HG03196 (cell line): ENCODE measurements around the gene CABLES1.

ENCODE experiments used
- ATAC-seq: cut with Tn5 transposase; IDR thresholded peaks from one replicate; pipeline ENCODE4 v1.9.1; 2021; ENCODE audit not compliant: unreplicated experiment

CABLES1 gene

DNA sequence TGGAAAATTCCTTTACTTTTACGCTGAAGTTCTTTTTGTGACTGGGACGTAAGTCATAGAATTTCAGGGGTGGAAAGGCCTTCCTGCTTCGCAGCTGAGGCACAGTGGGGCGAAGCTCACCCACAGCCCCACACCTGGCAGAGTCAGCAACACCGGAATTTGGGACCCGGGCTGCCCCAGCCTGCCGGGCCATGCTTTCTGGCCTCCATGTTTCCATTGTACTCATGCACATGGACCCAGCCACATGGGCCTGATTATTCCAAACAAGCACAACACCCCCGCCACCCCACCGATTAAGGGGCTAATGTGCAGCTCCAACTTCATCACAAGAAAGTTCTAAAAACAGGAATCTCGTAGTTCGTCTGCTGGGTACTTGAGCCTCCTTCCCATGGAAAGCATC lies 82.5 kb downstream of the CABLES1 start:
- no peak for ATAC-seq

DNA sequence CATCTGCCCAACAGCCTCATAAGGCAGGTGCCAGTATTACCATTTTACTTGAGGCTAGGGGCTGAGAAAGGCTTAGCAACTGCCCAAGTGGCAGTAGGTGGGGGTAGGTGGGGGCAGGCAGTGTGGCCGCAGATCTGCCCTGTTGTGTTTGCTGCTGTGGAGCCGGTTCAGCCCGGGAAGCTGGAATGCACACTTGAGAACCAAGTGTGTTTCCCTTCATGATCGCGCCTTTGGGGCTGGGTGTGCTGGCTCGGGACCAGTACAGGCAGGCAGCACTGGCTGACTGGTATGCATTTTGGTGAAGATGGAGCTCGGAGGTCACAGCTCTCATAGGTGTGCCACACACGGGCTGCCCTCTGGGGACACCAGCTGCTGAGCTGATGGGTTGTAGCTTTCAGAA lies 85.1 kb downstream of the CABLES1 start:
- ATAC-seq = no peak

DNA sequence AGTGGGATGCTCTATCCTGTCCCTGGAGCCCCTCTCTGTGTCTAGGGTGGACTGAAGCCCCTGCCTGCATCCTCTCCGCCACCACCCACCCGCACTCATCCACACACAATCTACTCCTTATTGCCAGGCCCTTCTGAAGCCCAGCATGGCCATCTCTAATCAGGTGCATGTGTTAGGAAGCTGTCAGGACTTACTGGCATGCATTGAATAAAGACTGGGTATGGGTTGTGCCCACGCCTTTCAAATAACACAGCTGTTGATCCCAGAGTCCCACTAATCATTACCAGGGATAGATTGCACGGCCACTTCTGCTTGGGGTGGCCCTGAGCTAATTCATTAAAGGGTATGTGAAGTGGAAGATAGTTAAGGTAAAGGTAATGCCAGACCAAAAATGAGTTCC lies 88.4 kb downstream of the CABLES1 start:
- ATAC-seq = no peak

DNA sequence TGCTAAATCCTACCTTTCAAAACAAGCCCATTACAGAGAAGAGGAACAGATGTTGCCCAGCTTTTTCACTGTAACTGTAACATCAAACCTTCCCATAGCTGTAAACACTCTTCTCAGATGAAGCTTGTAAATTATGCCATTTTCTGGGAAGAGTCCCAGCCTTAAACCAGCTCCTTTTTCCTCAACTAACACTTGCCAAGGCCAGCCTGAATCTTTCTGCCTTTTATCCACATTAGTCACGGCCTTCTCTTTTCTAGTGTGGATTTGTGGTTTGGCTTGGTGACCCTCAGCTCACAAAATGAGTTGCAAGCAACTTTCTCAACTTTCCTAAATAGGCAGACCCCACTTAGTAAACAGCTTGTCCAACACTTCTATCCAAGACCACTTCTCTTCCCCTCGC lies 90.2 kb downstream of the CABLES1 start:
- no peak for ATAC-seq

DNA sequence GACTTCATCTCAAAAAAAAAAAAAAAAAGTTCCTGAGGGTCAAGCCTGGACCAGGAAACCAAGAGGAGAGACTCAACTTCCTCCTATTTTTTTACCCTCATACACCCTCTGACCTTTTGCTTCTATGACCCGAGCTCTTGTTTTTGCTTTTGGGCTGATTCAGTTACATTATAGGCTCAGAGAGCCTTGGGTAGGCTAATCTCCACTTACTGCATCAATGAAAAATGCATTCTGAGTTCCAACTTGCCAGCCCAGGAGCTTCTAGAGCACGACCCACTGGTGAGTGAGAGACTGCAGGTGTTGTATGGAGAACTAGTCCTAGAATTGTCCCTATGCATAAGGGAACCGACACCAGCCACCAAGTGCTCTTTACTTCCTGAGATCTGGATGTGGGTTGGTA lies 91.1 kb downstream of the CABLES1 start:
- ATAC-seq = no peak

DNA sequence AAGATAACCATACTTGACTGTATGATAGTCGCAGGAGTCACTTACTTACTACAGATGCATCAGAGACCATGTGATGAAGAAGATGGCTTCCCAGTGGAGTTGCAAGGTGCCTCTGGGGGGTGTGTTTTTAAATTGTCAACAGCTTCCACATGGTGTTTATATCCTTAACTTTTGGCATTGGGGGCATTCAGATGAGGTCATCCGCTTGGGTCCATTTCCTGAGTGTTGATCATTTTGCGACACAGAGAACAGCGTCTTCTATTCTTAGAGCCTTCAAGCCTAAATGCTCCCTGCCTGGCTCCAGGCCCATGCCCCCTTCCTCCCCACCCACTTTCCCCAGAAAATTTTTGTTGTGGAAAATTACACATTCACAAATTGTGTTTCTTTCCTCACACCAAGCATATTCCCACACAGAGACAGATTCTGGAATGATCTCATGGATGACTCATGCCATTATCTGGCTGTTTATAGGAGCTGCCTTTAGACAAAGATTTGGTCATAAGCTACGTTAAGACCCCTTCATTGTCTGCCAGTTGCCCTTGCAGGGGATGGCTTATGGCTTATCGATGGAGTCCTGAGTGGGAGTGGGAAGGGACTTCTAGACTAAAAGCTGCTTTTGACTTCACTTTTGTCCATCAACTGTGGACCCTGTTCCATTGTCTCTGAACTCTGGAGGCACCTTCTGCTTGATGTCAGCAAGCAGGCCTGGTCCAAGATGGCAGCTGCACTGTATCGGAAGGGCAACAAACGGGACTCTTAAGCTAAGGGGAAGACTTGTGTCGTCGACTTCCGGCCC lies 91.8 kb downstream of the CABLES1 start:
- ATAC-seq = no peak

DNA sequence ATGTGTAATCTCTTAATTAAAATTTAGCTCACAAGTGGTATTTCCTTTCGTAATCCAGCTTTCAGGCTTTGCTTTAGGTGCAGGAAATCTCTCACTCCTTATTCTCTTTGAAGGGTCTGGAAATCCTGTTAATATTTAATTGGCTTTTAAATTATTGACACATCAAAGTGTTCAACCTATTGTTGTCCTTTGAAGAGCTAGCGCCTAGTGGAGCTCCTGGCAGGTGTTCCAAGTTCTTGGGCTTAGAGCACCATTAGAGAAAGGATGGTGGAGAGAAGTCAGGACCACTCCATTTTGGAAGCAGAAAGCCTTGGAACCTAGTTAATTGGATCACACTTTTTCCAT lies 92.4 kb downstream of the CABLES1 start:
- ATAC-seq = no peak

DNA sequence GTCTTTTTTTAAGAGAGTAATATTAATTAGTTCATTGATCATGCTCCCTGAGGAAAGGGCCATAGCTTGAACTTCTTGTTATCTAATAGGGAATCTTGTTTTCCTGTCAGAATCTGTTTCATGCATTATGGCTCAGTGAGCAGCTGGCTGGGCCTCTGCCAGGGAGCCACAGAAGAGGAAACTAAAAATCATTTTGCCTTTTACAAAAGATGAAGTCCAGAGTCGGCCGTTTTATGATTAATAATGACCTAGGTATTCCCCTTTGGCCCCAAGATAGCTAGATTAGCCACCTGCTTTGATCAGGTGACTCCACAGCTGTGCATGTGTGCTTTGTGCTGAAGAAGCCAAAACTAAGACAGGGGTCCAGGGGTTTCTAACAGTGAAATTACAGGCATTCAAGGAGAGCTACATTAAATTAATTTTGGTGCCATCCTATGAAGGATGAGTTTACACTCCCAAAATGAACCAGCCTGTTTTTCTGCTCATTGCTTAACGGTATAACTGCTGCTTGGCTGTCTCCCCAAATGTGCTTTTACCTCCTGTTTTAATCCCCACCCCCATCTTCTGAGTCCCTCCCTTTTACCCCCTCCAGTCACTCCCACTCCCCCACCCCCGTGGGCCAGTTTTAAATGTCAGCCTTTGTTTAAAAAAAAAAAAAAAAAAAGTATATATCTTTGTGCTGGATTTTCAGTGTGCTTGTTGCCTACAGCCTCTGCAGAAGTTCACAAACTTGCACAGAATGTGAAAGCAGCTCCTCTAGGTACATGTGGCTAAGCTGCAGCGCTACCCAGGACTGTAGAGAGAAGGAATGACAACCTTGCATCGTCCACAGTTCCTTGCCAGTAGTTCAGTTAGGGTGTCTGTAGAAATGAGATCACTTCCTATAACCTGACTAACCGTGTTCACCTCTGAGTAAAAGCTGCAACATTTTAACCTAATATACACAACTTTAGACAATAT lies 93.1 kb downstream of the CABLES1 start:
- ATAC-seq = peak; percentile 41

DNA sequence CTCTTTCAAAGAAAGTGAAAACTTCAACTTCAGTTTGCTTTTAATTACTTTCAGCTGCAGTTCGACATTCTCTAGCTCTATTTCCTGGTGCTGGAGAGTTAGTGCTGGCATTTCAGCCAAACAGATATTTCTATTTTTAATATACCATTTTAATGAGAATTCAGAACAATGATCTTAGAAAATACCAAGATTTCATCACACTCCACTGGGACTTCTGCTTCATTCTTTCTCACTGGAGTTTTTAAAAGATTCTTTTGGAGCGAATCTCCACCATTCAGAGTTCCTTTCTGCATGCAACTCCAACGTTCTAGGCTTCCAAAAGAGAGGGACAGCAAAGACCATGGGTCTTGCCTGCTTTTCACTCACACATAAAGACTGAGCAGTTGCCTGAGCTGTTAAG lies 94.2 kb downstream of the CABLES1 start:
- ATAC-seq = no peak

DNA sequence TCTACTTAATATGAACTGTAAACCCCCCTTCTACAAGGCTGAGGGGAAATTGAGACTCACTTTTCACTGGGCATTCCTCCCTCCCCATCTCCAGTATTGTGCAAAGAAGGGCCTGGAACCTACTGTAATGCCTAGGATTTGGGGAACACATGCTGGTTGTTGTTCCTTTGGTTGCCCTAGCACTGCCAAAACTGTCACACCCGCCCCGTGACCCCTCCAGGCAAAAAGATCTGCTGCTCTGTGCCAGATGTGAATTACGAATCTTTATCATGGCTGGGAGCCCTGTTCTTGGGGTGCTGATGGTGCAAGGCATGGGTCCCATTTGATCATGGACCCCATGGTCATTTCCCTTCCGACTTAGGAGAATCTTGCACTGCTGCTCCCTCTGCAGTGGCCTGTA lies 95.4 kb downstream of the CABLES1 start:
- ATAC-seq = no peak

DNA sequence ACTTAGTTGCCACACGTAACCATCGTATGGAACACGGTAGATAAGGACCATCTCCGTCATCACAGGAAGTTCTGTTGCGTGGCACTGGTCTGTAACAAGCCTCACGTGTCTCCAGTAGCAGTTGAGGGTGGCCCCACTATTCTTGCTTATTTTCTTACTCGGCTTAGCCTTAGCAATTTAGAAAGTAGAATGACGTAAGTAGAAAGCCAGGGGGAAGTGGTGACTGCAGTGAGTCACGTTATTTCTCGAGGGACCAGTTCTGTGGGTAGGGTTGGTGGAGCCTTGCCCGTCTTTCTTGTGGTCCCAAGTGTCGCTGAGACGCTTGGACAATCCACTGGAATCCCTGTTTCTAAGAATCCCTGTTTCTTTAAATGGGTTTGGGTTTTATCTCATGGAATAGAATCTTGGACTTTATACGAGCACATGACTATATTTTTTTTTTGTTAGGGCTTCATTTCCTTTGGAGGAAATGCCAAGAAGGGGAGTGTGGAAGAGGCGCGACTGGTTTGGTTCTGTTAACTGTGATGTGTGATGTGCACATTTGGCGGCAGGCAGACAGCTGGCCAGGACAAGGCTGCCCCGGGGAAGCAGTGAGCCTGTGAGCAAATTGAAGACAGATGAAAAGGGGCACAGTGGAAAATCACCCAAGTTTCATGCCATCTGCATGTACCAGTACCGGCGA lies 96.2 kb downstream of the CABLES1 start:
- peak; percentile 75 for ATAC-seq

DNA sequence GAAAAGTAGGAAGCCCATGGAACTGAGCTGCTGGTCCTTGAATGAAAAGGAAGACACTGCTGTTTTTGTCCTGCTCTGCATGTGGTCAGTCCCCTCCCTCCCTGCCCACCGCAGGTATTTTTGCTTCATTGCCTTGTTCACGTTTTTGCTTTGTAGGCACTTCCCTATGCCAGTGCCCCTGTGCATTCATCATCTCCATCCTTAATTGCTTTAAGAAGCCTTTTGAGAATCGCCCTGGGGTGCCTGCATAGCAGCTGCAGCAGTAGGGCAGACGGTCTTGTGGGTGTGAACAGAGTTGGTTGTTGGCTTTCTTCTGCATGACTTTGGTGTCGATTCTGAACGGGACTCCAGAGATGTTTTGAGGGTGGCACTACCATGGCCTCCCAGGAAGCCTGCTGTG lies 97.0 kb downstream of the CABLES1 start:
- no peak for ATAC-seq

DNA sequence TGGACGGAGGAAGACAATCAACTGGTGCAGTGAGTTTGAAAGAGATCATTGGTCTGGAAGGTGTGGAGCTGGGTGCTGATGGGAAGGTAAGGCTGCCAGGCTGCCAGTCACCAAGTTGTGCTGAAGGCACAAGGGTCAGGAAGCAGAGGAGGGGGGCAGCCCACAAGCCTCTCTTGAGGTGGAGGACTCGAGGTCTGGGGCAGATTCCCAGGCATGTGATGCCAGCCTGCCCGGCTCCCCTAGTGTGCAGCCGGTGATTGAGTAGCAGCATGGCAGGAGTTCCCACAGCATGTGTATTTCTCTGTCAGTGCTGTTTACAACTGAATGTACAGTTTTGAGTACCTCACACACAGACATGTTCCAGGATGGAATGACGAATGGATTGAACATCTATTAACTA lies 99.3 kb downstream of the CABLES1 start:
- ATAC-seq = no peak

DNA sequence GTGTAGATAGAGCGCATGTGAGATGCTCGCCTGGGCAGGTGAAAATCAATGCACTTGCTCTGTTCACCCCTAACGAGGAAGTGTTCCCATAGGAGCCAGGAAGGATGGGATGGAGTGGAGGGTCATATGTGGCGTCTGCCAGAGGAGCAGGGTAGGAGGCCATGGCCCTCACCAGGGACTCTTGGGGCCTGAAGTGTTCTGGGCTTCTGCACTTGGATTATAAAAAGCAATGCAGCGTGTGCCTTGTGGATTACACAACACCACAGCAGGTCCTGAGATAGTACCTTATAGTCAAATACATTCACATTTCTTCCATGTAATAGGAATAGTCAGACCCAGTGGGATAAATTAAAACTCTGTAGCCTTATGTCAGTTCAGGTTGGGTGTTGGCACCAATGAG lies 100.1 kb downstream of the CABLES1 start:
- ATAC-seq = no peak

DNA sequence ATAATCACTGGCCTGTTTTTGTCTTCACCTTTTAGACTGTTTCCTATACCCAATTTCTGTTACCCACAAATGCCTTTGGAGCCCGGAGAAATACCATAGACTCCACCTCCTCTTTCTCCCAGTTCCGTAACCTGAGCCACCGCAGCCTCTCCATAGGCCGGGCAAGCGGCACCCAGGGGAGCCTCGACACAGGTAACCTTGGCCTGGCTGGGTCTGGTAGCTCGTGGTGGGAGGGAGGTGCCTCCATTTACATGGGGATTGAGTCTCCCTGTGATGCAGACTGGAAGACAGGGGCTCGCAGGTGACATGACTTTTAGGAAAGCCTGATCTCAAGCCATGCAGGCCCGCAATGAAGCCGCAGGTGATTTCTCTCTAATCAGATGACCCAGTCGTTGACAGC lies 100.6 kb downstream of the CABLES1 start:
- ATAC-seq = no peak

DNA sequence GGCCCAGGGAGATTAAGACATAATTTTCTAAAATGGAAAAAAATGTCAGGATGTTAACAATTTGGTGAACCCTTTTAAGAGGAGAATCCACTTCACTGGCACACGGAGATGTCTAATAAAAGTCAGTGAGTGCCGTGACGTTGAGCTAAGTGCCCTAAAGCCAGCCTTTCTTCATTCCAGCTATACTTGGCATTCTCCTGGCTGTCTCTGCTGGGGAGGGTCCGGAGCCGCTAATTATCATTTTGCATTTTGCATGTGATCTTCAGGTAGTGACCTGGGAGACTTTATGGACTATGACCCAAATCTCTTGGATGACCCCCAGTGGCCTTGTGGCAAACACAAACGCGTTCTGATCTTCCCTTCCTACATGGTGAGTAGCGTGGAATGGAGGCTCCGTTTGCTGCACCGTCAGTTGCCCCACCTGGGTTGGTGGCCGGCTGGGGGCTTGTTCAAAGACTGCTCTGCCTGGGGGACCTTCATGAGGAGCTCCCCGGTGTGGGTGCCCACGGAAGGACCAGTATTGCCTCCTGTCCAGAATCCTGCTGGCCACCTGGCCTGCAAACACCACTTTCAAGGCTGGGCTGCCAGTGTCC lies 101.7 kb downstream of the CABLES1 start:
- no peak for ATAC-seq

DNA sequence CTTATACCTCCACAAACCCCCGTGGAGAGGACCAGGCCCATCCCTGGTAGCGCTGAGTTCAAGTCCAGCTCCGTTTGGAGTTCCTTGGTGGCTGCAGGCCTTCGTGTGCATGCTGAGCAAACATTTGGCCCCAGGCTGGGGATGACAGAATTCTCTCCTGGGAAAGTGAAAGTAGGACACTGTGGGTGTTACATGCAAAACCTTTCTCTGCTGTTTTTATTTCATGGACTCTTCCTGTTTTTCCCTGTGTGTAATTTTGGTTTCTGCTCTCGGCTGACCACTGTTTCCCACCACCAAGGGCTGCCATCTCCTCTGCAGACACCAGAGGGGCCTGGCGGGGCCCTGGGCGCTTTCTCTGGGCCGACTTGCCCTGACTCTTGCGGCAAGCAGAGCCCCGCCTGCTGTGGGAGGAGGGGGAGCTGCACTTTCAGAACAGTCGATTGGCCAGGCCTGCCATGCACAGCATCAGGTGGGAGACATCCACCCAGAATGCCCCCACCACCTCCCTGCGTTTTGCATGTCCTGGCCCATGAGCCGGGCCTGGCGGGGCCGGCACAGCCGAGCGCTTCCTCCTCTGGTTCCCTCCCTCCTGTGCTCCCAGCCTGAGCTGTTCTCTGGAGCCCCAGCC lies 102.4 kb downstream of the CABLES1 start:
- peak; percentile 43 for ATAC-seq

DNA sequence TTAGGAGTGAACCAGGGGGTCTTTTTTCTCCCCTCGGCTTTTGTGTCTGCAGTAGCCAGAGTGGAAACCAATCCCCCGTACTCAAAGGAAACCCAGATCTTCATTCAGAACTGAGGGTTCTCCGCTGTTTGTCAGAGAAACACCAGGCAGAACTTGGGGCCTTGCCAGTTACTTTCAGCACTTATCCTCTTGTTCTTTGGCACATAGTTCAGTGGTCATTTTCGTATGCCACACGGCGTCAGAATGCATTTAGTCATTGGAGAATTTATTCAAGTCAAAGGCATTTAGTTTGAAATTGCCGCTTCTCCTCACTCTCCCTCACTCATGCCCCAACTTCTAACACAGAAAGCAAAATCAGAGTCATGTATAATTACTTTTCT lies 102.9 kb downstream of the CABLES1 start:
- no peak for ATAC-seq

DNA sequence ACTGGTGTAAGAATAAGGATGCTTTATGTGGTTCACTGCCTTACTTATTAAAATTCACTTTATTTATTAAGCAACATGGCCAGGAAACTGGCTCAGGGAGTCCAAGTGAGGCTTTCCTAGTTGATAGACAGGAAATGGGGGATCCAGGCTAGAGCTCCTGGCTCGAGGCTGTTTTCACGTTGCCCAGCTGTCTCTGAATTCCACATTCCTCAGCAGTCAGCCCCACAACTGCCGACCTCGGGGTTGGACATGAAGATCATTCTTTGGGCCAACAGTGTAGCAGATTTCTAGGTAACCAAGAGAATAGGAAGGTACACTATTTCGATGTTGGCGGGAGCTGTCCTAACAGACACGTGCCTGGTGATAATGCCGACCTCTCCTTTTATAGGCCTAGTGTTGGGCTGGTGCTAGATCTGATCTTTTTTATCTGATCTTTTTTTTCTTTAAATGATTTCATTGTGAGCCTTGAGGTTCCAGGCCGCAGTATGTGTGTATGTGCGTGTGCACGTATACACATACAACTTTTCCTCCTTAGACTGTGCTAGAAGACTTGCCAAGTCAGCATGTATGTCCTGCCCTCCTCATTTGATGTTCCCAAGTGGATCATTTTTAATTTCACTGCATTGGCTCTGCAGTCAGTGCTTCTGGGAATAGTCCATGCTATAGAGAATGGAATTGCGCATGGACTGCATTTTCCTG lies 103.5 kb downstream of the CABLES1 start:
- ATAC-seq = no peak

DNA sequence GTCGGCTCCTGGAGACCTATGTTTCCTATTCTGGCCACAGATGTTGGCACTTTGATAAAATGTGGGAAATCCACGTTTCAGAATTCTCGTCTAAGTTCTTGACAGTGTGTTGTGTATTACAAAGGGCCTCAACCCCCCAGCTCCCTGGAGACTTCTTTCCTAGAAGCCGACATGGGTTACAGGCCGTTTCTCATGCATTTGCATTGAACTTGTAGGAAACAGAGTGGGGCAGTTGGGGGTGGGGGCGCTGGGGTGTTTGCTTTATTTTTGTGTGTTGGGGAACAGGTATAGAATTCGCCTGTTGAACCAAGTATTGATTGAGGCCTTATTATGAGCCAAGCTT lies 104.0 kb downstream of the CABLES1 start:
- ATAC-seq = no peak
